DOHH2 (cell line): ENCODE results near the gene GBA3.

Experiments used
- H3F3A ChIP-seq: fragments of 200-600 bp; sonication (generic), shearing (Covaris generic); 2 replicates; pipeline ENCODE4 v1.6.0; 2016; ENCODE audit warnings: antibody characterized with exemption, mild to moderate bottlenecking; ENCODE audit not compliant: control insufficient read depth, insufficient read depth
- H3K27ac ChIP-seq: fragments of 200-600 bp; sonication (generic); 2 replicates; pipeline ENCODE4 v1.5.1; 2014; ENCODE audit warnings: low read depth, mild to moderate bottlenecking, low read length, moderate library complexity
- H3K27me3 ChIP-seq: fragments of 200-600 bp; sonication (generic); 2 replicates; pipeline ENCODE4 v1.6.1; 2014; ENCODE audit warnings: mild to moderate bottlenecking, low read length, mixed read lengths; ENCODE audit not compliant: control insufficient read depth
- H3K36me3 ChIP-seq: fragments of 200-600 bp; sonication (generic); 2 replicates; pipeline ENCODE4 v1.6.1; 2014; ENCODE audit warnings: mild to moderate bottlenecking, low read length, moderate library complexity, mixed read lengths; ENCODE audit not compliant: control insufficient read depth
- H3K4me1 ChIP-seq: fragments of 200-600 bp; sonication (generic); 2 replicates; pipeline ENCODE4 v1.6.1; 2014; ENCODE audit warnings: mild to moderate bottlenecking, low read length, mixed read lengths; ENCODE audit not compliant: control insufficient read depth
- H3K4me2 ChIP-seq: fragments of 200-600 bp; sonication (generic); 2 replicates; pipeline ENCODE4 v1.6.0; 2014; ENCODE audit warnings: mild to moderate bottlenecking, low read length, moderate library complexity
- H3K4me3 ChIP-seq: fragments of 200-600 bp; sonication (generic); 2 replicates; pipeline ENCODE4 v1.5.1; 2014; ENCODE audit warnings: mild to moderate bottlenecking, low read length, mixed read lengths
- H3K79me2 ChIP-seq: fragments of 200-600 bp; sonication (generic); 2 replicates; pipeline ENCODE4 v1.6.1; 2014; ENCODE audit warnings: mild to moderate bottlenecking, low read length, mixed read lengths; ENCODE audit not compliant: control insufficient read depth
- H3K9me2 ChIP-seq: fragments of 200-600 bp; sonication (generic); replicated peaks from 2 replicates; pipeline ENCODE4 v1.6.1; 2014; ENCODE audit warnings: mild to moderate bottlenecking, low read length, mixed read lengths; ENCODE audit not compliant: control insufficient read depth
- H3K9me3 ChIP-seq: fragments of 200-600 bp; sonication (generic); 2 replicates; pipeline ENCODE4 v1.6.1; 2014; ENCODE audit warnings: antibody characterized with exemption, low read length, mixed read lengths; ENCODE audit not compliant: control insufficient read depth, insufficient read depth
- H4K20me1 ChIP-seq: fragments of 200-600 bp; sonication (generic); 2 replicates; pipeline ENCODE4 v1.6.0; 2014; ENCODE audit warnings: low read depth, mild to moderate bottlenecking, antibody characterized with exemption, low read length, moderate library complexity; ENCODE audit not compliant: control insufficient read depth, insufficient read depth
- EZH2phosphoT487 ChIP-seq: fragments of 200-600 bp; sonication (generic); IDR thresholded peaks from 2 replicates; pipeline ENCODE4 v1.6.1; 2017; ENCODE audit warnings: borderline replicate concordance, mild to moderate bottlenecking, antibody characterized with exemption, low read length, moderate library complexity, mixed read lengths
- TF ChIP-seq, protein P1 (sequence below): fragments of 200-600 bp; sonication (generic); IDR thresholded peaks from one replicate; pipeline ENCODE4 v1.5.1; 2014; ENCODE audit warnings: antibody characterized with exemption, mild to moderate bottlenecking, low read depth, low read length; ENCODE audit not compliant: poor library complexity, severe bottlenecking

GBA3 gene

DNA sequence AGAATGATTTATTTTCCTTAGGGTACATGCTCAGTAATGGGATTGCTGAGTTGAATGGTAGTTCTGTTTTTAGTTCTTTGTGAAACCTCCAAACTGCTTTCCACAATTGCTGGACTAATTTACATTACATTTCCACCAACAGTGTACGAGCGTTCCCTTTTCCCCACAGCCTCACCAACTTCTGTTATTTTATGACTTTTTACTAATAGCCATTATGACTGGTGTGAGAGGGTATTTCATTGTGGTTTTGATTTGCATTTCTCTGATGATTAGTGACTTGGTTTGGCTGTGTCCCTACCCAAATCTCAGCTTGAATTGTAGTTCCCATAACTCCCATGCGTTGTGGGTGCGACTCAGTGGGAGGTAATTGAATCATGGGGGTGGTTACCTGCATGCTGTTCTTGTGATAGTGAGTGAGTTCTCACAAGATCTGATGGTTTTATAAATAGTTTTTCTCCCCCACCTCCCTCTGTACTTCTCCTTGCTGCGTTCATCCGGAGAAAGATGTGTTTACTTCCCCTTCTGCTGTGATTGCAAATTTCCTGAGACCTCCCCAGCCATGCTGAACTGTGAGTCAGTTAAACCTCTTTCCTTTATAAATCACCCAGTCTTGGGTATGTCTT lies 95.1 kb downstream of the GBA3 start:
- Histone ChIP-seq H4K20me1 (no peaks in the 10 kb centered on the region), H3K27ac (no peak overlapping the region), H3K79me2 (no peaks in the 10 kb centered on the region), H3K27me3 (no peaks in the 10 kb centered on the region), H3K4me2 (no peak overlapping the region), H3K4me1 (no peaks in the 10 kb centered on the region), H3K9me2 (no peaks in the 10 kb centered on the region), H3K36me3 (no peaks in the 10 kb centered on the region), H3K4me3 (no peak overlapping the region), H3K9me3 (no peaks in the 10 kb centered on the region), H3F3A (no peaks in the 10 kb centered on the region)
- TF ChIP-seq EZH2phosphoT487 = no peak
- TF ChIP-seq, protein P1, sequence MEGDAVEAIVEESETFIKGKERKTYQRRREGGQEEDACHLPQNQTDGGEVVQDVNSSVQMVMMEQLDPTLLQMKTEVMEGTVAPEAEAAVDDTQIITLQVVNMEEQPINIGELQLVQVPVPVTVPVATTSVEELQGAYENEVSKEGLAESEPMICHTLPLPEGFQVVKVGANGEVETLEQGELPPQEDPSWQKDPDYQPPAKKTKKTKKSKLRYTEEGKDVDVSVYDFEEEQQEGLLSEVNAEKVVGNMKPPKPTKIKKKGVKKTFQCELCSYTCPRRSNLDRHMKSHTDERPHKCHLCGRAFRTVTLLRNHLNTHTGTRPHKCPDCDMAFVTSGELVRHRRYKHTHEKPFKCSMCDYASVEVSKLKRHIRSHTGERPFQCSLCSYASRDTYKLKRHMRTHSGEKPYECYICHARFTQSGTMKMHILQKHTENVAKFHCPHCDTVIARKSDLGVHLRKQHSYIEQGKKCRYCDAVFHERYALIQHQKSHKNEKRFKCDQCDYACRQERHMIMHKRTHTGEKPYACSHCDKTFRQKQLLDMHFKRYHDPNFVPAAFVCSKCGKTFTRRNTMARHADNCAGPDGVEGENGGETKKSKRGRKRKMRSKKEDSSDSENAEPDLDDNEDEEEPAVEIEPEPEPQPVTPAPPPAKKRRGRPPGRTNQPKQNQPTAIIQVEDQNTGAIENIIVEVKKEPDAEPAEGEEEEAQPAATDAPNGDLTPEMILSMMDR = no peak

DNA sequence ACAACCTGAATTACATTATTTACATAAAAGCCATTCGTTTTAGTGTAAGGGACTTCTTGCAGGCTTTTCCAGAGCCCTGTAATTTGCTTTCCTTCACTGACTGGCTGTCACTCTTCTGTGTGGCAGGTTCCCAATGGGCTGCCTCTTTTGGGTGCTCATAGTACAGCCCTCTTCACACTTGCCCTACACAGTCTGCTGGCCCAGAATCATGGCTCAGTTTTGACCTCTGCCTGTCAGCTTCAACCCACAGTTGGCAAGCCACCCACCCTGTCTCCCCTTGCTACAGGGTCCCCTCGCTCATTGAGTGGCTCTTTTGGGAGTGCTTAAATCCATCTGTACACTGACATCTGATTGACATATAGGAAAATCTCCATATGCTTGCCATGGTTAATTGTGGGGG lies 97.9 kb downstream of the GBA3 start:
- Histone ChIP-seq H3K27ac (no peak overlapping the region), H3K4me3 (no peak overlapping the region), H4K20me1 (no peaks in the 10 kb centered on the region), H3K9me3 (no peaks in the 10 kb centered on the region), H3K4me1 (no peaks in the 10 kb centered on the region), H3K4me2 (no peak overlapping the region), H3K9me2 (no peaks in the 10 kb centered on the region), H3F3A (no peaks in the 10 kb centered on the region), H3K36me3 (no peaks in the 10 kb centered on the region), H3K79me2 (no peaks in the 10 kb centered on the region), H3K27me3 (no peaks in the 10 kb centered on the region)
- no peak for TF ChIP-seq EZH2phosphoT487
- TF ChIP-seq, protein P1 = no peak

DNA sequence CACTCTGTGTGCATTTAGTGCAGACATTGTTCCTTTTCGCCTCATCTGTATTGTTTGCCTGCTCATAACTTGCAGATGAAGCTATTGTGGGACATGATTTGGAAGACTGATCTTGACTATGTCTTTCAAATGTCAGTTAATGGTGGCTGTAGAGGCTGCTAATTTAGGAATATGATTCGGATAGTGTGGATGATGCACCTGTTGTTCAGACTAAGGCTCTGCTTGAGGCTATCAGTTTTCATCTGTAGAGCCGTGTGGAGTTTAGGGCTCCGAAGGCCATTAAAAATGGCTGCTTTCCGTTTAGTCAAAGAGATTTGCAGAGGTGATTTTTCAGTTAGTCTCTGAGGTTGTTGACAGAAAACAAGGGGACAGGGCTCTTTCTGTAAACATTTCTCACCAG lies 102.0 kb downstream of the GBA3 start:
- Histone ChIP-seq H3F3A (no peaks in the 10 kb centered on the region), H3K4me3 (no peak overlapping the region), H4K20me1 (no peaks in the 10 kb centered on the region), H3K27ac (no peak overlapping the region), H3K9me2 (no peaks in the 10 kb centered on the region), H3K27me3 (no peaks in the 10 kb centered on the region), H3K4me1 (no peaks in the 10 kb centered on the region), H3K79me2 (no peaks in the 10 kb centered on the region), H3K9me3 (no peaks in the 10 kb centered on the region), H3K4me2 (no peak overlapping the region), H3K36me3 (no peaks in the 10 kb centered on the region)
- TF ChIP-seq, protein P1 = no peak
- no peak for TF ChIP-seq EZH2phosphoT487
